Keratinocyte (primary cell): Measurements from ENCODE around the gene FAM107B. TPM values are rescaled to one million over a fixed set of nuclear protein-coding genes. Genes with fewer than 3 reads are reported as not detected.

Experiments used
- DNase-seq: peaks from one replicate; pipeline ENCODE4 v3.0.0-alpha.2; 2011; ENCODE audit warnings: low read depth, missing footprints, low spot score
- FAIRE-seq: peaks from 2 replicates; lab custom pipeline; 2011; peaks lifted over from hg19 to GRCh38; lab: Jason Lieb, UNC
- H2AFZ ChIP-seq: 2 replicates; pipeline ENCODE4 v1.6.0; 2012; ENCODE audit warnings: low read length, control low read depth, inconsistent platforms; ENCODE audit not compliant: control insufficient read depth
- H3K27ac ChIP-seq: 2 replicates; pipeline ENCODE4 v1.5.1; 2011; ENCODE audit warnings: low read length; ENCODE audit not compliant: control insufficient read depth, insufficient read depth
- H3K27me3 ChIP-seq: 3 replicates; pipeline ENCODE4 v1.6.0; 2011; ENCODE audit warnings: low read length; ENCODE audit not compliant: control insufficient read depth, insufficient read depth; ENCODE audit errors: extremely low read depth
- H3K36me3 ChIP-seq, 2 experiments: 2 replicates in 1 of 2; 3 replicates in 1 of 2; pipeline ENCODE4 v1.5.1; 2011; ENCODE audit warnings: low read length in 2 of 2, mild to moderate bottlenecking in 1 of 2; ENCODE audit not compliant: control insufficient read depth in 2 of 2, insufficient read depth in 2 of 2; ENCODE audit errors: extremely low read depth in 1 of 2
- H3K4me1 ChIP-seq: 3 replicates; pipeline ENCODE4 v1.5.1; 2011; ENCODE audit warnings: low read length; ENCODE audit not compliant: control insufficient read depth, insufficient read depth; ENCODE audit errors: extremely low read depth
- H3K4me2 ChIP-seq: 3 replicates; pipeline ENCODE4 v1.6.0; 2011; ENCODE audit warnings: low read depth, low read length; ENCODE audit not compliant: control insufficient read depth, insufficient read depth; ENCODE audit errors: extremely low read depth
- H3K4me3 ChIP-seq, 3 experiments: fragments of 200-600 bp in 1 of 3; sonication (generic) in 1 of 3; 2 replicates in 2 of 3; 3 replicates in 1 of 3; pipeline ENCODE4 v1.5.1; 2011 to 2016; ENCODE audit warnings: low read length in 3 of 3, mild to moderate bottlenecking in 3 of 3, control low read depth in 2 of 3, inconsistent platforms in 1 of 3, low read depth in 1 of 3, mixed read lengths in 1 of 3, mixed run types in 1 of 3, moderate library complexity in 1 of 3; ENCODE audit not compliant: control insufficient read depth in 2 of 3, insufficient read depth in 2 of 3; ENCODE audit errors: extremely low read depth in 1 of 3
- H3K79me2 ChIP-seq: 2 replicates; pipeline ENCODE4 v1.6.0; 2012; ENCODE audit warnings: low read length; ENCODE audit not compliant: control insufficient read depth, insufficient read depth
- H3K9ac ChIP-seq: 3 replicates; pipeline ENCODE4 v1.6.0; 2011; ENCODE audit warnings: low read length; ENCODE audit not compliant: control insufficient read depth, insufficient read depth; ENCODE audit errors: extremely low read depth
- H3K9me1 ChIP-seq: 3 replicates; pipeline ENCODE4 v1.6.0; 2011; ENCODE audit warnings: low read length; ENCODE audit not compliant: control insufficient read depth, insufficient read depth; ENCODE audit errors: extremely low read depth
- H3K9me3 ChIP-seq: 2 replicates; pipeline ENCODE4 v1.5.1; 2012; ENCODE audit warnings: low read depth, low read length; ENCODE audit not compliant: control insufficient read depth
- H4K20me1 ChIP-seq: 3 replicates; pipeline ENCODE4 v1.6.0; 2011; ENCODE audit warnings: low read length; ENCODE audit not compliant: control insufficient read depth, insufficient read depth; ENCODE audit errors: extremely low read depth
- EZH2 ChIP-seq: IDR thresholded peaks from one replicate; pipeline ENCODE4 v1.6.1; 2012; ENCODE audit warnings: inconsistent platforms, mild to moderate bottlenecking, low read length, moderate library complexity
- dilution Hi-C: fragments of 300-500 bp; cut with MboI; formaldehyde crosslinking; loops from one replicate; pipeline ENCODE4 v1.7.0; 2020; ENCODE audit warnings: low sequenced_read_pairs; ENCODE audit not compliant: extremely low pct_ligation_motif_present
- polyA plus RNA-seq, 5 experiments: library from polyadenylated mRNA; depleted of rRNA in 3 of 5; stranded (reverse) in 3 of 5; stranded (forward) in 1 of 5; unstranded in 1 of 5; fragments of >200 nt; gene quantifications; 1 replicate in 1 of 5; 2 replicates in 3 of 5; 3 replicates in 1 of 5; pipeline versions ENCODE4 v1.2.1 to v1.2.3, GENCODE V29; 2011 to 2012; ENCODE audit warnings: missing spikeins in 2 of 5, low read depth in 1 of 5, low replicate concordance in 1 of 5
- TF ChIP-seq, protein P1 (sequence below), 3 experiments: IDR thresholded peaks in 1 of 3; conservative IDR thresholded peaks in 1 of 3; optimal IDR thresholded peaks in 1 of 3; 2 replicates in 2 of 3; 3 replicates in 1 of 3; pipeline versions ENCODE3 to v1.5.1; 2011; ENCODE audit warnings: low read length in 3 of 3, mild to moderate bottlenecking in 3 of 3, moderate library complexity in 2 of 3, control low read depth in 1 of 3, inconsistent platforms in 1 of 3; ENCODE audit not compliant: insufficient read depth in 2 of 3; ENCODE audit errors: extremely low read depth in 1 of 3

FAM107B gene
- polyA plus RNA-seq, 1 donor (not counting 4 experiments of a cell fraction or from before 2014, with no cell fraction given): 8.7 TPM

GRCh38 chr10:14727465-14727864 lies 47.2 kb downstream of the FAM107B start:
- H3K27ac ChIP-seq: no peak overlapping the region
- H3K4me2 ChIP-seq: no peak overlapping the region
- no peaks in the 10 kb centered on the region for H4K20me1 ChIP-seq
- no peaks in the 10 kb centered on the region for H3K27me3 ChIP-seq
- no peak overlapping the region for H3K4me3 ChIP-seq
- no peaks in the 10 kb centered on the region for H3K9me1 ChIP-seq
- no peaks in the 10 kb centered on the region for H3K9me3 ChIP-seq
- H3K4me1 ChIP-seq: no peaks in the 10 kb centered on the region
- no peaks in the 10 kb centered on the region for H3K36me3 ChIP-seq
- no peak for DNase-seq
- H3K79me2 ChIP-seq: no peaks in the 10 kb centered on the region
- TF ChIP-seq EZH2: no peak
- TF ChIP-seq, protein P1, sequence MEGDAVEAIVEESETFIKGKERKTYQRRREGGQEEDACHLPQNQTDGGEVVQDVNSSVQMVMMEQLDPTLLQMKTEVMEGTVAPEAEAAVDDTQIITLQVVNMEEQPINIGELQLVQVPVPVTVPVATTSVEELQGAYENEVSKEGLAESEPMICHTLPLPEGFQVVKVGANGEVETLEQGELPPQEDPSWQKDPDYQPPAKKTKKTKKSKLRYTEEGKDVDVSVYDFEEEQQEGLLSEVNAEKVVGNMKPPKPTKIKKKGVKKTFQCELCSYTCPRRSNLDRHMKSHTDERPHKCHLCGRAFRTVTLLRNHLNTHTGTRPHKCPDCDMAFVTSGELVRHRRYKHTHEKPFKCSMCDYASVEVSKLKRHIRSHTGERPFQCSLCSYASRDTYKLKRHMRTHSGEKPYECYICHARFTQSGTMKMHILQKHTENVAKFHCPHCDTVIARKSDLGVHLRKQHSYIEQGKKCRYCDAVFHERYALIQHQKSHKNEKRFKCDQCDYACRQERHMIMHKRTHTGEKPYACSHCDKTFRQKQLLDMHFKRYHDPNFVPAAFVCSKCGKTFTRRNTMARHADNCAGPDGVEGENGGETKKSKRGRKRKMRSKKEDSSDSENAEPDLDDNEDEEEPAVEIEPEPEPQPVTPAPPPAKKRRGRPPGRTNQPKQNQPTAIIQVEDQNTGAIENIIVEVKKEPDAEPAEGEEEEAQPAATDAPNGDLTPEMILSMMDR (optimal IDR thresholded peaks at IDR 0.05 in 1 of 3, IDR thresholded peaks at IDR 0.05 in 1 of 3, conservative IDR thresholded peaks at IDR 0.05 in 1 of 3; ENCODE audit: extremely low read depth in 1 of 3, insufficient read depth in 2 of 3, low read length in 3 of 3): no peak
- no peak overlapping the region for H2AFZ ChIP-seq
- no peak for FAIRE-seq
- dilution Hi-C loops: no loop called here
- H3K9ac ChIP-seq: no peak overlapping the region

DNA sequence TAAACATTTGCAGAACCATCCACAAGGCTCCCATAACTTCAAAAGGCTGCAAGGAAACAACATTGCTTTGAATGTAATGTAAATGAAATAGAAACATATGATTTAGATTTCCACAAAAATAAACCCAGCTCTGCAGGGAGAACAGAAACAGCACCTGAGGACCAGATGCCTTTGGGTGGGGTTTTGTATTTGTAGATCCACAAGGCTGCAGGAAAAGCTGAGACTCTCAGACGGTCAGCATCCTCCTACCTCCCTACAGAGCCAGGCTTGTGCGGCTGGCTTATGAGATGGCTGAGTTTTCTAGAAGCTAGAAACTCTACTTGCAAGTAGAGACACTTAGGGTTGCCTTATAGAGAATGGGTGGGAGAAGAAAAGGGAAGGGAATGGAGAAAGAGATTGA lies 49.8 kb downstream of the FAM107B start:
- no peak overlapping the region for H3K9ac ChIP-seq
- no peaks in the 10 kb centered on the region for H3K27me3 ChIP-seq
- H3K27ac ChIP-seq: no peak overlapping the region
- dilution Hi-C loops: no loop called here
- H3K4me1 ChIP-seq: no peaks in the 10 kb centered on the region
- no peaks in the 10 kb centered on the region for H3K79me2 ChIP-seq
- no peak overlapping the region for H3K4me3 ChIP-seq
- no peak overlapping the region for H2AFZ ChIP-seq
- H3K9me1 ChIP-seq: no peaks in the 10 kb centered on the region
- DNase-seq (no peak), FAIRE-seq (no peak)
- H3K36me3 ChIP-seq: no peaks in the 10 kb centered on the region
- no peak for TF ChIP-seq EZH2
- TF ChIP-seq, protein P1 (optimal IDR thresholded peaks at IDR 0.05 in 1 of 3, IDR thresholded peaks at IDR 0.05 in 1 of 3, conservative IDR thresholded peaks at IDR 0.05 in 1 of 3; ENCODE audit: extremely low read depth in 1 of 3, insufficient read depth in 2 of 3, low read length in 3 of 3): no peak
- H3K9me3 ChIP-seq: no peaks in the 10 kb centered on the region
- no peak overlapping the region for H3K4me2 ChIP-seq
- H4K20me1 ChIP-seq: no peaks in the 10 kb centered on the region
